Natural killer cell (primary cell): ENCODE data around the gene E2F3. TPM values are rescaled to one million over a fixed set of nuclear protein-coding genes. Genes with fewer than 3 reads are reported as not detected.

Source experiments
- ATAC-seq, 3 donors: fragments of 150-1000 bp in 2 of 3; fragments of 200-7000 bp in 1 of 3; cut with Tn5 transposase; 1 replicate in 1 of 3; 2 replicates in 2 of 3; pipeline ENCODE4 v1.10.0; 2021; ENCODE audit warnings: mild to moderate bottlenecking in 2 of 3, moderate library complexity in 2 of 3
- DNase-seq, 2 donors: peaks; one replicate each; pipeline versions ENCODE4 v3.0.0 to v3.0.0-alpha.2; 2013 to 2021; ENCODE audit warnings: mixed read lengths in 1 of 2
- H3K27ac ChIP-seq: one replicate; pipeline ENCODE4 v1.5.1; 2013; ENCODE audit warnings: mild to moderate bottlenecking, low read length
- H3K27me3 ChIP-seq: one replicate; pipeline ENCODE4 v1.6.1; 2013; ENCODE audit warnings: low read length; ENCODE audit not compliant: control insufficient read depth, insufficient read depth
- H3K36me3 ChIP-seq: one replicate; pipeline ENCODE4 v1.6.1; 2013; ENCODE audit warnings: low read length; ENCODE audit not compliant: control insufficient read depth, insufficient read depth
- H3K4me1 ChIP-seq: one replicate; pipeline ENCODE4 v1.6.1; 2013; ENCODE audit warnings: low read length; ENCODE audit not compliant: control insufficient read depth, insufficient read depth
- H3K4me3 ChIP-seq: one replicate; pipeline ENCODE4 v1.5.1; 2013; ENCODE audit warnings: low read length
- H3K9me3 ChIP-seq: one replicate; pipeline ENCODE4 v1.6.1; 2013; ENCODE audit warnings: low read length; ENCODE audit not compliant: control insufficient read depth, insufficient read depth
- H3K27ac Mint-ChIP-seq, 2 donors: one replicate each; pipeline ENCODE4 v1.8.0; 2022; ENCODE audit warnings: mild to moderate bottlenecking in 2 of 2, mixed read lengths in 2 of 2, moderate library complexity in 1 of 2
- H3K27me3 Mint-ChIP-seq, 2 donors: one replicate each; pipeline ENCODE4 v1.8.0; 2022; ENCODE audit warnings: low read depth in 2 of 2, mixed read lengths in 2 of 2
- H3K36me3 Mint-ChIP-seq: one replicate; pipeline ENCODE4 v1.8.0; 2022; ENCODE audit warnings: mixed read lengths
- H3K4me1 Mint-ChIP-seq, 2 donors: one replicate each; pipeline ENCODE4 v1.8.0; 2022; ENCODE audit warnings: mixed read lengths in 2 of 2
- H3K4me3 Mint-ChIP-seq: one replicate; pipeline ENCODE4 v1.8.0; 2022; ENCODE audit warnings: mild to moderate bottlenecking, moderate library complexity, mixed read lengths
- H3K9me3 Mint-ChIP-seq, 2 donors: one replicate each; pipeline ENCODE4 v1.8.0; 2022; ENCODE audit warnings: mixed read lengths in 2 of 2
- CTCF ChIP-seq: fragments of 200-600 bp; IDR thresholded peaks from one replicate; pipeline ENCODE4 v1.8.0; 2022; ENCODE audit warnings: antibody characterized with exemption
- WGBS: methylation state at CpG from one replicate; pipeline ENCODE4 v1.1.7; 2013; ENCODE audit warnings: missing lambda C conversion rate; ENCODE audit not compliant: insufficient coverage; 5-methylcytosine and 5-hydroxymethylcytosine counted together
- intact Hi-C: fragments of 100-400 bp; cut with micrococcal nuclease; formaldehyde crosslinking; loops from one replicate; pipeline ENCODE4 v1.14.2; 2022
- total RNA-seq, 4 donors: library from RNA; stranded (reverse); fragments of 120-200 nt in 1 of 4; gene quantifications; one replicate each; pipeline versions ENCODE4 v1.2.3 to v1.2.4, GENCODE V29; 2013 to 2022

E2F3 gene
- total RNA-seq, 3 donors from 2014 or later (not counting 1 experiment from before 2014, with no cell fraction given), result 8.2 to 14.7 (median 12.2) TPM

- Histone ChIP-seq H3K9me3 (no peaks in the 10 kb centered on the region), H3K36me3 (no peaks in the 10 kb centered on the region), H3K4me3 (no peak overlapping the region), H3K27me3 (no peaks in the 10 kb centered on the region), H3K4me1 (no peaks in the 10 kb centered on the region), H3K27ac (no peak overlapping the region)
- ATAC-seq (no peak), DNase-seq (no peak)
- no peak overlapping the region for H3K4me3 Mint-ChIP-seq
- intact Hi-C loops, result no loop called here
- H3K27me3 Mint-ChIP-seq, result no peaks in the 10 kb centered on the region
- 100% methylated on average over 2 of the region's 3 CpGs for WGBS
- peaks cover 14 to 25% of the 10 kb centered on the region in 2 donors for H3K4me1 Mint-ChIP-seq
- no peak overlapping the region for H3K27ac Mint-ChIP-seq
- H3K9me3 Mint-ChIP-seq, result no peaks in the 10 kb centered on the region
- H3K36me3 Mint-ChIP-seq, result no peaks in the 10 kb centered on the region
- TF ChIP-seq CTCF, result no peak
Measured at GRCh38 chr6:20472748-20473147, 71.1 kb downstream of the E2F3 start.

GRCh38 chr6:20473518-20473917 lies 71.8 kb downstream of the E2F3 start:
- Histone ChIP-seq H3K4me1 (no peaks in the 10 kb centered on the region), H3K36me3 (no peaks in the 10 kb centered on the region), H3K27me3 (no peaks in the 10 kb centered on the region), H3K4me3 (no peak overlapping the region), H3K27ac (no peak overlapping the region), H3K9me3 (no peaks in the 10 kb centered on the region)
- Mint-ChIP-seq H3K27ac (no peak overlapping the region), H3K27me3 (no peaks in the 10 kb centered on the region), H3K4me1 (peaks cover 9 to 20% of the 10 kb centered on the region in 2 donors), H3K4me3 (no peak overlapping the region), H3K9me3 (no peaks in the 10 kb centered on the region), H3K36me3 (no peaks in the 10 kb centered on the region)
- ATAC-seq (no peak), DNase-seq (no peak)
- no peak for TF ChIP-seq CTCF
- 96% methylated on average over 1 of the region's 1 CpG for WGBS
- intact Hi-C loops, result no loop called here

GRCh38 chr6:20474874-20475542 lies 73.3 kb downstream of the E2F3 start:
- DNase-seq (no peak), ATAC-seq (no peak)
- Histone ChIP-seq H3K4me3 (no peak overlapping the region), H3K4me1 (no peaks in the 10 kb centered on the region), H3K27me3 (no peaks in the 10 kb centered on the region), H3K9me3 (no peaks in the 10 kb centered on the region), H3K27ac (no peak overlapping the region), H3K36me3 (no peaks in the 10 kb centered on the region)
- no peak overlapping the region for H3K27ac Mint-ChIP-seq
- no peaks in the 10 kb centered on the region for H3K27me3 Mint-ChIP-seq
- no peaks in the 10 kb centered on the region for H3K36me3 Mint-ChIP-seq
- no peak for TF ChIP-seq CTCF
- intact Hi-C loops, result no loop called here
- WGBS, result 92% methylated on average over 7 of the region's 7 CpGs
- no peak overlapping the region for H3K4me3 Mint-ChIP-seq
- H3K4me1 Mint-ChIP-seq, result peaks cover 9 to 17% of the 10 kb centered on the region in 2 donors
- H3K9me3 Mint-ChIP-seq, result no peaks in the 10 kb centered on the region

- WGBS, result 96% methylated on average over 5 of the region's 6 CpGs
- Histone ChIP-seq H3K4me3 (no peak overlapping the region), H3K27ac (no peak overlapping the region), H3K9me3 (no peaks in the 10 kb centered on the region), H3K4me1 (no peaks in the 10 kb centered on the region), H3K36me3 (peaks cover 6% of the 10 kb centered on the region), H3K27me3 (no peaks in the 10 kb centered on the region)
- H3K9me3 Mint-ChIP-seq, result no peaks in the 10 kb centered on the region
- no peaks in the 10 kb centered on the region for H3K27me3 Mint-ChIP-seq
- ATAC-seq (no peak), DNase-seq (no peak)
- no peak overlapping the region for H3K4me3 Mint-ChIP-seq
- no peak for TF ChIP-seq CTCF
- H3K4me1 Mint-ChIP-seq, result peaks cover 9 to 14% of the 10 kb centered on the region in 2 donors
- intact Hi-C loops, result no loop called here
- no peak overlapping the region for H3K27ac Mint-ChIP-seq
- peaks cover 3% of the 10 kb centered on the region for H3K36me3 Mint-ChIP-seq
Measured at GRCh38 chr6:20476501-20477043, 74.9 kb downstream of the E2F3 start.
